Right lobe of liver (tissue), 6 donors: Measurements from ENCODE around the gene WWP2. TPM values are rescaled to one million over a fixed set of nuclear protein-coding genes. Genes with fewer than 3 reads are reported as not detected.
"Not testable (repeated sequence)": the region's sequence is repeated elsewhere in the genome, so short reads cannot be mapped to it uniquely, and the experiment has no call there.

Experiments
- ATAC-seq, 4 donors: fragments of 200-7000 bp; cut with Tn5 transposase; one replicate each; pipeline ENCODE4 v1.9.1; 2020; ENCODE audit warnings: mild to moderate bottlenecking in 4 of 4, moderate library complexity in 4 of 4
- DNase-seq, 3 donors: peaks; one replicate each; pipeline ENCODE4 v3.0.0-alpha.2; 2020
- H3K27ac ChIP-seq, 3 donors: fragments of 200-600 bp; one replicate each; pipeline ENCODE4 v1.8.0; 2022
- H3K27me3 ChIP-seq, 2 donors: fragments of 200-600 bp; one replicate each; pipeline ENCODE4 v1.8.0; 2022
- H3K36me3 ChIP-seq, 4 donors: fragments of 200-600 bp; sonication (generic) in 1 of 4; one replicate each; pipeline versions ENCODE4 v1.5.1 to v1.8.0; 2017 to 2022; ENCODE audit warnings: control low read depth in 1 of 4
- H3K4me1 ChIP-seq, 4 donors: fragments of 200-600 bp; sonication (generic) in 1 of 4; one replicate each; pipeline versions ENCODE4 v1.5.1 to v1.8.0; 2017 to 2022; ENCODE audit warnings: control low read depth in 1 of 4
- H3K4me3 ChIP-seq, 3 donors: fragments of 200-600 bp; one replicate each; pipeline ENCODE4 v1.8.0; 2022
- H3K9me3 ChIP-seq, 4 donors: fragments of 200-600 bp; sonication (generic) in 1 of 4; one replicate each; pipeline versions ENCODE4 v1.5.1 to v1.8.0; 2017 to 2022; ENCODE audit warnings: control low read depth in 1 of 4
- POLR2A ChIP-seq: fragments of 450-650 bp; IDR thresholded peaks from one replicate; pipeline ENCODE4 v1.6.1; 2017; ENCODE audit warnings: antibody characterized with exemption, mild to moderate bottlenecking
- WGBS: methylation state at CpG from one replicate; pipeline ENCODE4 v1.1.6; 2018; ENCODE audit warnings: low coverage, low lambda C conversion rate; ENCODE audit not compliant: insufficient coverage; ENCODE audit errors: missing lambda C conversion rate; 5-methylcytosine and 5-hydroxymethylcytosine counted together
- intact Hi-C, 2 donors: fragments of 100-400 bp; cut with DNase I; formaldehyde crosslinking; loops; one replicate each; pipeline versions ENCODE4 v1.11.2 to v1.14.1; 2022
- total RNA-seq, 6 experiments: library from RNA; depleted of rRNA in 2 of 6; stranded (reverse); fragments of >200 nt in 2 of 6; fragmentation: NEBNext Ultra II Directional in 3 of 6; extraction: Animal tissue kit (Norgen Biotek cat#: 25700) in 3 of 6; gene quantifications; one replicate each; pipeline versions ENCODE4 v1.1.0 to v1.2.4, GENCODE V29; 2016 to 2023
- donor health status: DM: no; HTN: yes; CAD: no.
- donor health status: DM: no; HTN: no; CAD: no.
- donor health status: DM: no; HTN: no; CAD: no.
- donor health status: DM: no; HTN: yes; CAD: no.
- donor health status: DM: no; HTN: yes; CAD: no.

Gene WWP2
- total RNA-seq, 6 experiments from 2014 or later = 18.1 to 24.6 (median 22.4) TPM

GRCh38 chr16:69952116-69952515 lies 190.0 kb downstream of the WWP2 start:
- ATAC-seq, H3K27me3 ChIP-seq, intact Hi-C loops, H3K4me1 ChIP-seq, H3K4me3 ChIP-seq, H3K36me3 ChIP-seq, H3K27ac ChIP-seq, DNase-seq, H3K9me3 ChIP-seq: not testable (repeated sequence)
- no CpG with 5 or more reads among the region's 15 CpGs for WGBS

DNA sequence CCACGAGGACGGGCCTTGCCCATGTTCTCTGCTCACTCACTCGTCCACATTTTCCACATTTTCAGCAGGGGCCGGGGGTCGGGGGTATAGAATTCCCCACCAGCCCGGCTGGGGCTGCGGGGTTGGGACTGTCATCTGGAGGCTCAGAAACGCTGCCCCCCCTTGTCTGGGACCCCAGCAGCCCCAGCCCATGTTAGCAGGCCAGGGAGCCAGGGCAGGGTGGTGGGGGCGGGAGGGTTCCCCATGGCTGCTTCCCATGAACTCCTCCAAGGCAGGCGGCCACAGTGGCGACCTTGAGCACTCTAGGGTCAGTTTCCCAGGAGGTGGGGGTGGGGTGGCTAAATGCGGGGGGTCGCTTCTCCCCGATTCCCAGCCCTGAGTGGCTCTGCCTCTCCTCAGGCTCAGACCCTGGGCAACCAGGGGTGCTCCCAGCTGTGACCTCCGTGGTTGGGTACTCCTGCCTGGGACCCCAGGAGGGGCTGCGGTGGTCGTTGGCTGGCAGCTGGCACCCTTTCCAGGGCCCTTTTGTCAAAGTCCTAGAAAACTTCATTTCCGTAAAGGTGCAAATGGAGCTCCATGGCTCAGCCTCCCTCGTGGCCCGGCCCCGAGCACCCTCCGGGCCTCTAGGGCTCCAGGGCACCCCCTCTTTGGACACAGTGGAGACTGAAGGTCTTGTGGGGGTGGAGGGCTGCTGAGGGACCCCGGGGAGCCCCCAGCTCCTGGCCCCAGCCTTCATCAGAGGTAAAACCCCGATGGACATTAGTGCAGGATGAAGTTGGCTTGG lies 190.6 kb downstream of the WWP2 start:
- H3K27me3 ChIP-seq, ATAC-seq, H3K4me1 ChIP-seq, H3K36me3 ChIP-seq, H3K4me3 ChIP-seq, H3K9me3 ChIP-seq, DNase-seq, H3K27ac ChIP-seq, intact Hi-C loops: not testable (repeated sequence)
- 100% methylated on average over 2 of the region's 24 CpGs for WGBS

DNA sequence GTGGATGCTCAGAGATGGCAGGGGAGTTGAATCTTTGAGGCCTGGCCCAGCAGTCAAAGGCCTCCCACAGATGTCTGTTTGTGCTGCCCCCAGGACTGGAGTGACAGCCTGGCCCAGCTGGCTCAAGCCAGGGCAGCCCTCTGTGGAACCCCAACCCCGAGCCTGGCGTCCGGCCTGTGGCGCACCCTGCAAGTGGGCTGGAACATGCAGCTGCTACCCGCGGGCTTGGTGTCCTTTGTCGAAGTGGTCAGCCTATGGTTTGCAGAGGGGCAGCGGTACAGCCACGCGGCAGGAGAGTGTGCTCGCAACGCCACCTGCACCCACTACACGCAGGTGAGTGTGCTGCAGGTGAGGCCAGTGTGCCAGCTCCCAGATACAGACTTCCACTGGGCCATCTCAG lies 192.1 kb downstream of the WWP2 start:
- DNase-seq, H3K4me3 ChIP-seq, H3K36me3 ChIP-seq, H3K9me3 ChIP-seq, ATAC-seq, H3K27me3 ChIP-seq, H3K27ac ChIP-seq, intact Hi-C loops, H3K4me1 ChIP-seq: not testable (repeated sequence)
- 100% methylated on average over 3 of the region's 13 CpGs for WGBS

GRCh38 chr16:69963312-69963711 lies 201.2 kb downstream of the WWP2 start:
- not testable (repeated sequence) for DNase-seq, ATAC-seq

DNA sequence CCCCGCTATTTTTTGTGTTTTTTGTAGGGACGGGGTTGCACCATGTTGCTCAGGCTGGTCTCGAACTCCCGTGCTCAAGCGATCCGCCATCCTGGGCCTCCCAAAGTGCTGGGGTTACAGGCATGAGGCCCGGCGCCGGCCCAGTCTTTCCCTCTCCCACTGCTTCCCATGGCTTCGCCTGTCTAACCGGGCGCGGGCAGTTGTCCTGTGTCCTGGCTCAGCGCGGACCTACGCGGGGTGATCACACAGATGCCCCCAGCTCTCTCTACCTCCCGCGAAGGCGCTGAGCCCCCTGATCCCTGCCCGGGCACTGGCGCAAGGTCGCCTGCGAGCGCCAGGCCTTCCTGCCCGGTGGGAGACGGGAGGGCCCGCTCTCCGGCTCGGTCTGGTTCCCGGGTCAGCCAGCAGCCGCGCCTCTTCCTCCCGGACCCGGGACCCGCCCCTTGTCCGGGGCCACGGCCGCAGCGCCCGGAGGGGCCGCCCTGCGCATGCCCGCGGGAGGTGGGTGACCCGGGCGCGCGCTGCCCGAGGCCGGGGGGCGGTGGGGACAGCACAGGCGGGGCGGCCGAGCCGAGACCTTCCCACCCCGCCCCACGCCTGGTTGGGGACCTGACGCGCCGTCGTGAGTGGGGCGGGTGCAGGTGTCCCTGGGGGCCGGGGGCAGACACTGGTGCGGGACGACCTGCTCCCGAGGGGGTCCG lies 203.0 kb downstream of the WWP2 start:
- peak; percentile 62 to 98 (median 82) for ATAC-seq
- H3K4me1 ChIP-seq, intact Hi-C loops, H3K36me3 ChIP-seq, H3K27me3 ChIP-seq, H3K9me3 ChIP-seq: not testable (repeated sequence)
- WGBS = 24% methylated on average over 9 of the region's 68 CpGs
- peak overlapping the region in 2 of 3 donors; percentile 36 to 56 for H3K4me3 ChIP-seq
- DNase-seq = peak; percentile 55 to 86 (median 86)
- H3K27ac ChIP-seq = peak overlapping the region in 1 of 3 donors; percentile 54
- peak; percentile 51 for TF ChIP-seq POLR2A

More at GRCh38 chr16:69963312-69963711, 201.2 kb downstream of the WWP2 start:
- H3K36me3 ChIP-seq, H3K4me1 ChIP-seq, H3K9me3 ChIP-seq, intact Hi-C loops, H3K4me3 ChIP-seq, H3K27me3 ChIP-seq, H3K27ac ChIP-seq: not testable (repeated sequence)
- WGBS = no CpG with 5 or more reads among the region's 9 CpGs

- peak overlapping the region in 1 of 3 donors; percentile 54 for H3K27ac ChIP-seq
- H3K36me3 ChIP-seq, H3K9me3 ChIP-seq, DNase-seq, H3K27me3 ChIP-seq, intact Hi-C loops, H3K4me1 ChIP-seq: not testable (repeated sequence)
- WGBS = 33% methylated on average over 1 of the region's 24 CpGs
- peak; percentile 14 to 59 (median 36) for ATAC-seq
- peak overlapping the region in 1 of 3 donors; percentile 56 for H3K4me3 ChIP-seq
Observed at GRCh38 chr16:69965661-69966054, 203.5 kb downstream of the WWP2 start.

GRCh38 chr16:69967688-69968087 lies 205.6 kb downstream of the WWP2 start:
- no CpG with 5 or more reads among the region's 5 CpGs for WGBS
- H3K27me3 ChIP-seq, H3K9me3 ChIP-seq, ATAC-seq, H3K36me3 ChIP-seq, H3K4me1 ChIP-seq, H3K27ac ChIP-seq, intact Hi-C loops, H3K4me3 ChIP-seq, DNase-seq: not testable (repeated sequence)

- H3K4me1 ChIP-seq, H3K27ac ChIP-seq, H3K4me3 ChIP-seq, intact Hi-C loops, H3K9me3 ChIP-seq, ATAC-seq, DNase-seq, H3K36me3 ChIP-seq, H3K27me3 ChIP-seq: not testable (repeated sequence)
- WGBS = no CpG with 5 or more reads among the region's 10 CpGs
Observed at GRCh38 chr16:69968125-69968524, 206.0 kb downstream of the WWP2 start.

DNA sequence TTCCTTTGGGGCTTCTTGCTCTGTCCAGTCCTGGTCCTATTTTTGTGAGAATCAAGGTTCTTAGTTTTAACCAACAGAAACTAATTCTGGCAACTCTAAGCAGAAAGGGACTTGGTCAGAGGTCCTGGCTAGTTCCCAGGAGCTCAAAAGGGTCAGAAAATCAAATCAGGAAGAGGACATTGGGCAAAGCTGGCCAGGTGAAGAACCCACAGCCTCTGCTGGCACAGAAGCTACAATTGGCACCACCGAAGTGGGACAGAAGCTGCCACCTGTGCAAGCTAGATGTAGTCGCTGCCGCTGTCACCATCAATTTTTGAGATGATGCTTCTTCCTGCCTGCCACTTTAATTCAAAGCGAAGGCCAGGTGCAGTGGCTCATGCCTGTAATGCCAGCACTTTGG lies 207.5 kb downstream of the WWP2 start:
- not testable (repeated sequence) for H3K27me3 ChIP-seq
- 57% methylated on average over 2 of the region's 4 CpGs for WGBS

GRCh38 chr16:69972120-69972519 lies 210.0 kb downstream of the WWP2 start:
- H3K4me3 ChIP-seq, H3K9me3 ChIP-seq, intact Hi-C loops, H3K4me1 ChIP-seq, H3K27ac ChIP-seq, DNase-seq, H3K36me3 ChIP-seq, H3K27me3 ChIP-seq: not testable (repeated sequence)
- WGBS = no CpG with 5 or more reads among the region's 7 CpGs
- peak in 2 of 4 donors; percentile 23 to 39 for ATAC-seq

More for the DNA sequence above, 207.5 kb downstream of the WWP2 start:
- intact Hi-C loops, H3K4me3 ChIP-seq, H3K9me3 ChIP-seq, H3K27ac ChIP-seq, H3K36me3 ChIP-seq, H3K4me1 ChIP-seq: not testable (repeated sequence)
- peak in 1 of 3 donors; percentile 52 for DNase-seq
- peak in 3 of 4 donors; percentile 24 to 54 (median 41) for ATAC-seq

DNA sequence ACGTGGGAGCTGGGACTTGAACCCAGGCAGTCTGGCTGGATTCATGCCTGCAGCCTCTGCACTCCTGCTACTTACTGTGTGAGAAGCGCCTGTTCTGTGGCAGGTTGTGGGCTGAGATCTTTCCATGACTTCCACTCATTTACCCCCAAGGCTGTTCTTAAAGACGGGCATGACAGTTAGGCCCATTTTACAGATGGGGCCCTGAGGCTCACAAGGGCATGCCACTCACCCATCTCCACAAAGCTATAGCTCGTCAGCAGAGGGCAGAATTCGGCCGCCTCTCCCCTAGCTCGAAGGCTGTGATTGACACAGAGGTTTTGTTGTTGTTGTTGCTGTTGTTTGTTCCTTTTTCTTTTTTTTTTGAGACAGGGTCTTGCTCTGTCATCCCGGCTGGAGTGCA lies 210.8 kb downstream of the WWP2 start:
- H3K4me3 ChIP-seq, H3K27me3 ChIP-seq, DNase-seq, H3K36me3 ChIP-seq, H3K27ac ChIP-seq, intact Hi-C loops, ATAC-seq, H3K4me1 ChIP-seq, H3K9me3 ChIP-seq: not testable (repeated sequence)
- WGBS = 82% methylated on average over 4 of the region's 8 CpGs
